ENCODE results near the gene FAM193A. TPM values are rescaled to one million over a fixed set of nuclear protein-coding genes. Genes with fewer than 3 reads are reported as not detected.

FAM193A gene
- total RNA-seq, 4 donors from 2014 or later, result 16.7 to 18.9 (median 18.0) TPM

DNA sequence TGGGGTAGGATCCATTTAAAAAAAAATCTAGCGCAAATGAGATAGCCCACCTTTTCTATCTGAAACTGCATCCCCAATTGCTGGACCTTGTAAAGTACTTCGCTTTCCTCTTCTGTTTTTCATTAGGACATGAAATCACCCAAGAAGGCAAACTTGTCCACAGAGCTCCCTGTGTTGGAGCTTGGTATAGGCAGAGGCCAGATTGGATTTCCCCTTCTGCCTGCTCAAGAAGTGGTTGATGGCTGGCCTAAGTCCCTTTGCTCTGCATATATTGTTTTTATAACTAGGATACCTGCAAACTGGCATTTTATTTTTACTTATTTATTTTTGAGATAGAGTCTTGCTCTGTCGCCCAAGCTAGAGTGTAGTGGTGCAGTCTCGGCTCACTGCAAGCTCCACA is 39.1 kb upstream of the FAM193A start:
- ATAC-seq (no peak), DNase-seq (no peak)
- TF ChIP-seq POLR2A (IDR thresholded peaks at IDR 0.05) (no peak), CTCF (IDR thresholded peaks at IDR 0.05 in 4 of 5, conservative IDR thresholded peaks at IDR 0.05 in 1 of 5) (no peak)
- in situ Hi-C loops (cut with MboI; ENCODE audit: low sequenced_read_pairs in 4 of 4) (no loop called here), intact Hi-C loops (cut with DNase I; ENCODE audit: low total_unique reads) (no loop called here)
- peaks cover 0 to 59% of the 10 kb centered on the region in 2 donors for H3K36me3 ChIP-seq
- H3K4me1 ChIP-seq, result peaks cover 12 to 13% of the 10 kb centered on the region in 2 donors
- no peaks in the 10 kb centered on the region for H3K27me3 ChIP-seq
- no peak overlapping the region for H3K27ac ChIP-seq
- H3K4me3 ChIP-seq, result no peak overlapping the region
- H3K9me3 ChIP-seq, result no peaks in the 10 kb centered on the region

DNA sequence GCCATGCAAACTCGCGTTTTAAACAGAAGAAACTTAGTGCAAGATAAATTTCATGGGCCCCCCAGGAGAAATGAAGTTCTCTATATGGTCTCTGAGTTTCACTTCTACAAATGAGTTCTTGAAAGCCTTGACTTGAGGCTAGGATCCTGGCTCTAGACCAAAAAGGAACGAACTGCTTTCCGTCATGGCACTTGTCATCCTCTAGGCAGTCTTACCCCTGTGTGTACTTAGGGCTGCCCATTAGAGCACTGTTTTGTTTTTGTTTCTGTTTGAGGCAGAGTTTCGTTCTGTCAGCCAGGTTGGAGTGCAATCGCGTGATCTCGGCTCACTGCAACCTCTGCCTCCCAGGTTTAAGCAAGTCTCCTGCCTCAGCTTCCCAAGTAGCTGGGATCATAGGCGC is 38.5 kb upstream of the FAM193A start:
- no peaks in the 10 kb centered on the region for H3K27me3 ChIP-seq
- no peak for DNase-seq
- intact Hi-C loops (cut with DNase I; ENCODE audit: low total_unique reads) (no loop called here), in situ Hi-C loops (cut with MboI; ENCODE audit: low sequenced_read_pairs in 4 of 4) (no loop called here)
- TF ChIP-seq CTCF (IDR thresholded peaks at IDR 0.05 in 4 of 5, conservative IDR thresholded peaks at IDR 0.05 in 1 of 5), result no peak
- no peak for TF ChIP-seq POLR2A (IDR thresholded peaks at IDR 0.05)
- no peaks in the 10 kb centered on the region for H3K9me3 ChIP-seq
- ATAC-seq, result no peak
- no peak overlapping the region for H3K27ac ChIP-seq
- peaks cover 10 to 13% of the 10 kb centered on the region in 2 donors for H3K4me1 ChIP-seq
- no peak overlapping the region for H3K4me3 ChIP-seq
- peaks cover 0 to 55% of the 10 kb centered on the region in 2 donors for H3K36me3 ChIP-seq

GRCh38 chr4:2500547-2500946 is 35.9 kb upstream of the FAM193A start:
- ATAC-seq (no peak), DNase-seq (no peak)
- no peak for TF ChIP-seq CTCF (IDR thresholded peaks at IDR 0.05 in 4 of 5, conservative IDR thresholded peaks at IDR 0.05 in 1 of 5)
- no peak for TF ChIP-seq POLR2A (IDR thresholded peaks at IDR 0.05)
- in situ Hi-C loops (cut with MboI; ENCODE audit: low sequenced_read_pairs in 4 of 4) (no loop called here), intact Hi-C loops (cut with DNase I; ENCODE audit: low total_unique reads) (no loop called here)
- H3K4me3 ChIP-seq, result no peak overlapping the region
- H3K9me3 ChIP-seq, result no peaks in the 10 kb centered on the region
- no peaks in the 10 kb centered on the region for H3K27me3 ChIP-seq
- H3K36me3 ChIP-seq, result peaks cover 0 to 55% of the 10 kb centered on the region in 2 donors
- H3K4me1 ChIP-seq, result peaks cover 6 to 7% of the 10 kb centered on the region in 2 donors
- peak overlapping the region in 3 of 4 donors; percentile 22 to 69 (median 40) for H3K27ac ChIP-seq

DNA sequence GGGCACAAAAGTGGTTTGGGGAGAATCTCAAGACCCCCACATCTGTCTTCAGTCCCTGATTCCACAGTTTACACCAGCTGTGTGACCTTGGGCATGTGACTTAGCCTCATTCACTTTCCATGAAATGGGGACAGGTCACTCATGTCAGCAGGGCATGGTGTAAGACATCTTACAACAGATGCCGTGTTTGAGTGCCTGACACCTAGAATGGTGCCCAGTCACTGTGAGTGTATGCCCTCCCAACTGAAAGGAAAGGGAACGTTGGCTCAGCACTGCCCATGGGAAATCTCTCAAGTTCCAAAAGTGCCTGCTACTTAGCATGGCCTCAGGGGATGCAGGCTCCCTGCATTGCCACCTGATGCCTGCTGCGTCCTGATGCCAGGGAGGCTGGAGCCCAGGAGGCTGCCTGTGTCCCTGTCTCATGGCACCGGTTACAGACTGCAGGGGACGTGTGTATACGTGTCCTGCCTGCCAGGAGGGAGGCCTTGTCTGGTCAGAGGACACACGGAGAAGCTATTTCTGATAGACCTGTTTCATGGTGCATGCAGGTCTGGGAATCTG is 35.3 kb upstream of the FAM193A start:
- intact Hi-C loops (cut with DNase I; ENCODE audit: low total_unique reads), result no loop called here
- peak; percentile 68 to 88 for ATAC-seq
- peaks cover 0 to 58% of the 10 kb centered on the region in 2 donors for H3K36me3 ChIP-seq

More for the DNA sequence above, 35.3 kb upstream of the FAM193A start:
- no peak overlapping the region for H3K4me3 ChIP-seq
- in situ Hi-C loops (cut with MboI; ENCODE audit: low sequenced_read_pairs in 4 of 4), result no loop called here
- TF ChIP-seq CTCF (IDR thresholded peaks at IDR 0.05 in 4 of 5, conservative IDR thresholded peaks at IDR 0.05 in 1 of 5), result no peak
- TF ChIP-seq POLR2A (IDR thresholded peaks at IDR 0.05), result no peak
- peak overlapping the region in 3 of 4 donors; percentile 22 to 69 (median 40) for H3K27ac ChIP-seq
- peaks cover 6 to 7% of the 10 kb centered on the region in 2 donors for H3K4me1 ChIP-seq
- peak in 1 of 2 donors; percentile 74 for DNase-seq
- H3K9me3 ChIP-seq, result no peaks in the 10 kb centered on the region
- no peaks in the 10 kb centered on the region for H3K27me3 ChIP-seq

Measured in gastrocnemius medialis (tissue), 4 donors.